HepG2 (cell line): Measurements from ENCODE around the gene NOL4L. TPM values are rescaled to one million over a fixed set of nuclear protein-coding genes. Genes with fewer than 3 reads are reported as not detected.

Experiments used
- GPBP1L1 ChIP-seq: sonication (generic); formaldehyde crosslinking; IDR thresholded peaks from 2 replicates; pipeline ENCODE4 v1.5.0; 2020; ENCODE audit warnings: mild to moderate bottlenecking, missing genetic modification reagents
- HNF1A ChIP-seq, 2 experiments: sonication (generic) in 1 of 2; formaldehyde crosslinking in 1 of 2; IDR thresholded peaks; 2 replicates each; pipeline versions ENCODE4 v1.4.0 to v1.6.1; 2016 to 2020; ENCODE audit warnings: borderline replicate concordance in 1 of 2, low read depth in 1 of 2, mild to moderate bottlenecking in 1 of 2, missing genetic modification reagents in 1 of 2
- HOXA3 ChIP-seq: sonication (generic); formaldehyde crosslinking; IDR thresholded peaks from 2 replicates; pipeline ENCODE4 v1.5.0; 2020; ENCODE audit warnings: missing genetic modification reagents
- KLF12 ChIP-seq: sonication (generic); formaldehyde crosslinking; IDR thresholded peaks from 2 replicates; pipeline ENCODE4 v1.4.0; 2020; ENCODE audit warnings: missing genetic modification reagents, borderline replicate concordance
- MBD4 ChIP-seq: IDR thresholded peaks from 2 replicates; pipeline ENCODE4 v1.6.1; 2012; ENCODE audit warnings: low read length, inconsistent platforms, borderline replicate concordance
- MED13 ChIP-seq: sonication (generic); formaldehyde crosslinking; IDR thresholded peaks from 2 replicates; pipeline ENCODE4 v1.5.0; 2020; ENCODE audit warnings: missing genetic modification reagents
- MIER3 ChIP-seq: IDR thresholded peaks from 2 replicates; pipeline ENCODE4 v1.6.1; 2016; ENCODE audit warnings: missing compliant biosample characterization, borderline replicate concordance
- NKX3-1 ChIP-seq: sonication (generic); formaldehyde crosslinking; IDR thresholded peaks from 2 replicates; pipeline ENCODE4 v1.5.0; 2020; ENCODE audit warnings: missing genetic modification reagents
- PITX1 ChIP-seq: sonication (generic); formaldehyde crosslinking; IDR thresholded peaks from 2 replicates; pipeline ENCODE4 v1.5.1; 2020; ENCODE audit warnings: mild to moderate bottlenecking, missing genetic modification reagents
- SP5 ChIP-seq: IDR thresholded peaks from 2 replicates; pipeline ENCODE4 v1.6.1; 2016; ENCODE audit warnings: low read depth, borderline replicate concordance
- ZBTB37 ChIP-seq: sonication (generic); formaldehyde crosslinking; IDR thresholded peaks from 2 replicates; pipeline ENCODE4 v1.4.0; 2020; ENCODE audit warnings: mild to moderate bottlenecking, missing genetic modification reagents
- ZBTB39 ChIP-seq: sonication (generic); formaldehyde crosslinking; IDR thresholded peaks from 2 replicates; pipeline ENCODE4 v1.5.0; 2020; ENCODE audit warnings: missing genetic modification reagents
- ZC3H13 ChIP-seq: sonication (generic); formaldehyde crosslinking; IDR thresholded peaks from 2 replicates; pipeline ENCODE4 v1.8.1; 2023; ENCODE audit warnings: mild to moderate bottlenecking, missing genetic modification reagents, moderate library complexity
- ZHX1 ChIP-seq: sonication (generic); formaldehyde crosslinking; IDR thresholded peaks from 2 replicates; pipeline ENCODE4 v1.8.1; 2022; ENCODE audit warnings: low read depth, mild to moderate bottlenecking, missing genetic modification reagents
- ZKSCAN8 ChIP-seq: IDR thresholded peaks from 2 replicates; pipeline ENCODE4 v1.6.1; 2016; ENCODE audit warnings: borderline replicate concordance, missing genetic modification reagents, missing compliant biosample characterization
- ZNF556 ChIP-seq: sonication (generic); formaldehyde crosslinking; IDR thresholded peaks from 2 replicates; pipeline ENCODE4 v1.4.0; 2020; ENCODE audit warnings: mild to moderate bottlenecking, missing genetic modification reagents, borderline replicate concordance
- ZNF577 ChIP-seq: sonication (generic); formaldehyde crosslinking; IDR thresholded peaks from 2 replicates; pipeline ENCODE4 v1.4.0; 2020; ENCODE audit warnings: mild to moderate bottlenecking, low read depth, missing genetic modification reagents, borderline replicate concordance
- ZSCAN21 ChIP-seq: sonication (generic); formaldehyde crosslinking; IDR thresholded peaks from 2 replicates; pipeline ENCODE4 v1.8.0; 2022; ENCODE audit warnings: mild to moderate bottlenecking, missing genetic modification reagents, moderate library complexity, borderline replicate concordance
- polyA plus RNA-seq, 8 experiments: library from polyadenylated mRNA; depleted of rRNA in 3 of 8; stranded (reverse) in 7 of 8; unstranded in 1 of 8; fragments of >200 nt; fragmentation: Illumina TruSeq in 4 of 8; extraction: Trizol in 4 of 8; gene quantifications; 2 replicates each; pipeline versions ENCODE4 v1.2.1 to v1.2.3, GENCODE V29; 2011 to 2016; ENCODE audit warnings: low read depth in 4 of 8, missing spikeins in 1 of 8, mixed read lengths in 1 of 8; ENCODE audit not compliant: insufficient read depth in 1 of 8
- total RNA-seq, 5 experiments: library from RNA; depleted of rRNA; stranded (reverse); fragments of >200 nt; fragmentation: Illumina TruSeq; extraction: Trizol; gene quantifications; 2 replicates each; pipeline ENCODE4 v1.2.3, GENCODE V29; 2016; ENCODE audit warnings: low read depth in 1 of 5

Gene NOL4L
- total and polyA plus RNA-seq, 2 of the 13 experiments (the other 11 are each of a cell fraction or from before 2014, with no cell fraction given), result 16.6 to 35.4 TPM

- TF ChIP-seq KLF12 (CRISPR knock-in tag) (no peak), ZSCAN21 (CRISPR knock-in tag) (peak; percentile 52; the same call in 1 of the 2 replicates), ZBTB37 (no peak), ZKSCAN8 (CRISPR knock-in tag) (no peak), ZBTB39 (CRISPR knock-in tag) (no peak), SP5 (CRISPR knock-in tag) (no peak), PITX1 (CRISPR knock-in tag) (no peak), ZNF556 (CRISPR knock-in tag) (no peak), MIER3 (CRISPR knock-in tag) (no peak), ZNF577 (no peak), HNF1A (IDR thresholded peaks at IDR 0.05; ENCODE audit: low read depth) (no peak), HNF1A (CRISPR knock-in tag; IDR thresholded peaks at IDR 0.05; ENCODE audit: borderline replicate concordance) (no peak), ZC3H13 (CRISPR knock-in tag) (peak; percentile 59), HOXA3 (no peak), MBD4 (no peak), NKX3-1 (CRISPR knock-in tag) (no peak), MED13 (CRISPR knock-in tag) (no peak), GPBP1L1 (no peak), ZHX1 (CRISPR knock-in tag) (no peak)
These were observed 75.0 kb downstream of the NOL4L start (continued) for GRCh38 chr20:32510120-32510600.
